Retinal pigment epithelial cell (primary cell): ENCODE data around the gene RAB3IP.

Experiments used
- DNase-seq: peaks from one replicate; pipeline ENCODE4 v3.0.0-alpha.2; 2010; ENCODE audit warnings: low read depth
- H3K4me3 ChIP-seq: 2 replicates; pipeline ENCODE4 v1.5.1; 2011; ENCODE audit warnings: mild to moderate bottlenecking, low read length, control low read depth, moderate library complexity
- CTCF ChIP-seq: conservative IDR thresholded peaks from 2 replicates; pipeline ENCODE4 v1.5.1; 2011; ENCODE audit warnings: low read depth, low read length, control low read depth, inconsistent platforms

The RAB3IP gene

GRCh38 chr12:69726922-69727321 is 11.7 kb upstream of the RAB3IP start:
- DNase-seq: no peak
- no peak overlapping the region for H3K4me3 ChIP-seq
- no peak for TF ChIP-seq CTCF

- TF ChIP-seq CTCF: no peak
These were observed 6.6 kb upstream of the RAB3IP start for GRCh38 chr12:69732088-69732487.

GRCh38 chr12:69733638-69734037 is 5.0 kb upstream of the RAB3IP start:
- DNase-seq: no peak
- no peak overlapping the region for H3K4me3 ChIP-seq
- no peak for TF ChIP-seq CTCF

More at GRCh38 chr12:69732088-69732487, 6.6 kb upstream of the RAB3IP start:
- DNase-seq: no peak
- H3K4me3 ChIP-seq: no peak overlapping the region

DNA sequence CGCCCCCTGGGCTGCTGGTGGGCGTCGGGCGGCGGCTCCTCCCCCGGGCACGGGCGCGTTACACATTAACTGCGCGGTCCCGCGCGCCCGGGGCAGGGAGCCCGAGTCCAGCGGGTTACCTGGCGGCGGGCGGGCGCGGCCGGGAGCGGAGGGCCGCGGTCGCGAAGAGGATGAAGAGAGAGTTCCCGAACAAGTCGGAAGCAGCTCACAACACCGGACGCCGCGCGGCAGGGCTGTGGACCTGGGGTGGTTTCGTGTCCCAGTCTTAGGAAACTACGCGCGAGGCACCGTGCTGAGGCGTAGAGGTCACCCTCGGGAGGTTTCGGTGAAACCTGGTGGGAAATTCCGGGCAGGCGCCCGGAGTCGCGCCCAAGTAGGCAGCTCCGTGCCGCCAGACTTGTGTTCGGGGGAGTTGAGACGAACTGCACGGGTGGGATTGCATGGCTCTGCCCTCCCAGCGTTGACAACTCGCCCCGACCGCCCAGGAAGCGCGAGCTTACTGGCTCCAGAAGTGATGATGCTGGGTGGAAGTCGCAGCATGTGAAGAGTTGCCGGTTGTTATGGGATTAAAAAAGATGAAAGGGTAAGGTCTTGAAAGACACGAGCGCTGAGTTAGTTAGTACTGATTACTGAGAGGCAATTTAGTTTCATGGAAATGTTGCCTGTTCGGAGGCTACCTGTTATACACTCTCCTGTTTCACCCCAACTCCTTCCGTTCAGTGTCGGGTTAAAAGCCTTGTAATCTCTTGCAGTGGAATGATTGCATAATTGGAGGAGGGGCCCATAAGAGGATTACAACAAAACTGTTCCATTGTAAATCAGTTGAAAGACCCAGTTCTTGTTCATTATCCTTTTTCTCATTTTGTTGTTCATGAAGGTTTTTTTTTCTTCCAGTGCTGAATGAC is 879 bp downstream of the RAB3IP start:
- peak; percentile 78 for DNase-seq
- no peak for TF ChIP-seq CTCF
- peak overlapping the region; percentile 90 for H3K4me3 ChIP-seq

GRCh38 chr12:69744109-69744508 is 5.4 kb downstream of the RAB3IP start:
- DNase-seq: no peak
- TF ChIP-seq CTCF: no peak
- no peak overlapping the region for H3K4me3 ChIP-seq

GRCh38 chr12:69751476-69751875 is 12.8 kb downstream of the RAB3IP start:
- DNase-seq: no peak
- no peak for TF ChIP-seq CTCF
- H3K4me3 ChIP-seq: no peak overlapping the region

DNA sequence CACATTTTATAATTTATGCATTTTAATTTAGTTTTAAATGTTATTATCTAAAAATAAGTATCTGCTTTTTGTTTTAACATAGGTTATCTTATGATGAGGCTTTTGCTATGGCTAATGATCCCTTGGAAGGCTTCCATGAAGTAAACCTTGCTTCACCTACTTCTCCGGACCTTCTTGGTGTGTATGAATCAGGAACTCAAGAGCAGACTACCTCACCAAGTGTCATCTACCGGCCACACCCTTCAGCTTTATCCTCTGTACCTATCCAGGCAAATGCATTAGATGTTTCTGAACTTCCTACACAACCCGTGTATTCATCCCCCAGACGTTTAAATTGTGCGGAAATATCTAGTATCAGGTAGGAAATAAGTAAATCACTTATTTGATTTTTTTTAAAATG is 16.6 kb downstream of the RAB3IP start:
- DNase-seq: no peak
- H3K4me3 ChIP-seq: no peak overlapping the region
- TF ChIP-seq CTCF: no peak
